ENCODE measurements around the gene BRD7.

The BRD7 gene

DNA sequence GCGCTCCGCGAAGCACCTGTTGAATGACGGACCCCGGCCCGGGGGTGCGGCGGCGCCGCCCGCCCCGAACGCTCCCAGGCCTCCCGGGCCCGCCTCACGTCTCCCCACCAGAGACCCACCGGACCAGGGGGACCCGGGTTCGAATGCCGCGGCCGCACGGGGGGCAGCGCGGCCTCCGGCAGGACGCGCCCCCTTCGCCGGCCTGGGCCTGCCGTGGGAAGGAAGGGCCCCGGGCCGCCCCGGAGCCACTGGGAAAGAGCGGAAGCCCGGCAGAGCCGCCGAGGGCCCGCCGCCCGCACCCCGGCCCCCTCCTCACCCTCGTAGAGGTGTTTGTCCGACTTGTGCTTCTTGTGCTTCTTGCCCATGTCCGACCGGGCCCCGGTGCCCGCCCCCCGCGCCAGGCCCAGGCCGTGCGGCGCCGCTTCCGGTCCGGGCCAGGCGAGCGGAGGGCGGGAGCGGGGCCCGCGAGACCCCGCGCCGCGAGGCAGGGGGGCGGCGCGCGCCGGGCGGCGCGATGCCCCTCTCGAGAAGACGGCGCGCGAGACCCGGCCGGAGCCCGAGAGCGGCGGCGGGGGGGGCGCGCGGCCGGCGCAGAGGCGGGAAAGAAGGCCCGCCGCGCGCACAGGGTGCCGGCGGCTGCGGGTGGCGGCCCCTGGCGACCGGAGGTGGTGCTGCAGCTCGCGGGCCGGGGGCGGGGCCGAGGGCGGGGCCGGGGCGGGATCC, at the start of gene BRD7:
Gene BRD7, minus strand, starts transcription at position 579 of the 723 bp plus-strand sequence. Its CDS starts 214 bp downstream, at position 365.
- peak; percentile 69 for DNase-seq (ENCODE audit: low read depth)

DNA sequence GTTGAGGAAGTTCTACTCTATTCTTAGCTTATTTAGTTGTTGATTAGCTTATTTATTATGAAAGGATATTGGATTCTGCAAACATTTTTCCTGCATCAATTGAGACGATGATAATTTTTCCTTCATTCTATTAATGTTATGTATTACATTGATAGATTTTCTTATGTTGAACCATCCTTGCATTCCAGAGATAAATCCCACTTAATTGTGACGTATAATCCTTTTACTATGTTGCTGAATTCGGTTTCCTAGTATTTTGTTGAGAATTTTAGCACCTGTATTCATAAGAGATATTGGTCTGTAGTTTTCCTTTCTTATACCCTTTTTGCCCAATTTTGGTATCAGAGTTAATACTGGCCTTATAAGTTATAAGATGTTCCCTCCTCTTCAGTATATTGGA, 47.6 kb upstream of the BRD7 start:
- no peak for DNase-seq (ENCODE audit: low read depth)

DNA sequence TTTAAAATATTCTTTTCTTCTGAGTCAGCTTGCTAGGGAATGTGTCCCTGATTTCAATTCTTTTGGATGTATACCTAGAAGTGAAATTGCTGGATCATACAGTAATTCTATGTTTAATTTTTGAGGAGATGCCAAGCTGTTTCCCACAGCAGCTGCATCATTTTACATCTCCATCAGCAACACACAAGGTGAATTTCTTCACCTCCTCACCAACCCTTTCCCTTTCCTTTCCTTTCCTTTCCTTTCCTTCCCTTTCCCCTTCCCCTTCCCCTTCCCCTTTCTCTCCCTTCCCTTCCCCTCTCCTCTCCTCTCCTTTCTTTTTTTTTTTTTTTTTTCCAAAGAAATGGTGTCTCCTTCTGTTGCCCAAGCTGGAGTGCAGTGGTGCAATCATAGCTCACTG, 45.4 kb upstream of the BRD7 start:
- DNase-seq (ENCODE audit: low read depth), result no peak

DNA sequence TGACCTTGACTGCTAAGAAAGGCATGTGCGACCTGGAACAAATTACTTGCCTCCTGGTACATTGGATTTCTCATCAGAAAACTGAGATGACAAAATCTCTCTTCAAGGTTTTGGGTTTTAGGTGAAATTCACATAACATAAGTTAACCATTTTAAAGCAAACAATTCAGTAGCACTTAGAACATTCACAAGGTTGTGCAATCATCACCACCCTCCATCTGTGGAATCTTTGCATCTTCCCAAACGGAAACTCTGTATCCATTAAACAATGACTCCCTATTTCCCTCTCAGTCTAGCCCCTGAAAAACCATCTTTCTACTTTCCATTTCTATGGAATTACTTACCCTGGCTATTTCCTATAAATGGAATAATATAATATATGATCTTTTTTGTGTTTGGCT, 42.2 kb upstream of the BRD7 start:
- DNase-seq (ENCODE audit: low read depth), result no peak

DNA sequence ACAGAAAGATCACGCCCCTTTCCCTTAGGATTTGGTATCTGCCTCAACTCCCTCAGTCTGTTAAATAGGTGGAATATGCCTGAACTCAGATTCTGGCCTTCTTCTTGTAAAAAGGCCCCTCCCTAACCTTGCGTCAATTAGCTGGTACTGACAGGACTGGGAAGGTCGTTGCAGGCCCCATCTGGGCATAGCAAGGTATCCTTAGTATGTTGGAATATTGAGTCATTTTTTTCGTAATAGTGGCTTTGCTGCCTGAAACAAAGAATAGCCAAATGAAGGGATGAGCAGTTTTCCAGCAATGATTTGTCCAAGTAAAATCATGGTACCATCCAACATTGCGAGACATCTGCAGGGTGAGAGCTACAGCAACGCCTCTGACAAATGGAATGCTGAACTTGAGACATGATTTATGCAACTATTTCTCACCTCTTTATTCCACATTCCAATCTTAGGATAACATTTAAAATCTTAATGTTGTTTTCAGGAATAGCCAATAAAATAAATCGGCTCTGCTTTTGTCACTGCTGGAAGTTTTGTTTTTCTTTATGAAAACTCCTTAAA, 39.3 kb upstream of the BRD7 start:
- no peak for DNase-seq (ENCODE audit: low read depth)

DNA sequence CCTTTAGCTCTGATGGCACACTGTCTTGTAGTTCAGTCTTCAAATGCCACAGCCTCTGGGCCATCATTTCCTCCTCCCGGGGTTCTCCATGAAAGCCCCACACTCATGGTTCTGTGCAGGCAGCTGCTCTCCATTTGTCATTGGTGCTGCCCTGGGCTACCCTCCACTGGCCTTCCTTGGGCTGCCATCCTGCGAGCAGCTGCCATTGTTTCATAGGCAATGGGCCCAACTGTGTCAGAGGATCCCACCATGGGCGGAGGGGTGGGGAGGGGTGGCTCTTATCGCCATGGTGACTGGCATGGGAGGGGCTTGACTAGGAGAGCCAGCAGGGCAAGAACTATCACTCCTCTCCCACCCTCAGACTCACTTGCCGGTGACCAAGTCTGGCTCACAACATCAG, 38.6 kb upstream of the BRD7 start:
- DNase-seq (ENCODE audit: low read depth), result no peak

DNA sequence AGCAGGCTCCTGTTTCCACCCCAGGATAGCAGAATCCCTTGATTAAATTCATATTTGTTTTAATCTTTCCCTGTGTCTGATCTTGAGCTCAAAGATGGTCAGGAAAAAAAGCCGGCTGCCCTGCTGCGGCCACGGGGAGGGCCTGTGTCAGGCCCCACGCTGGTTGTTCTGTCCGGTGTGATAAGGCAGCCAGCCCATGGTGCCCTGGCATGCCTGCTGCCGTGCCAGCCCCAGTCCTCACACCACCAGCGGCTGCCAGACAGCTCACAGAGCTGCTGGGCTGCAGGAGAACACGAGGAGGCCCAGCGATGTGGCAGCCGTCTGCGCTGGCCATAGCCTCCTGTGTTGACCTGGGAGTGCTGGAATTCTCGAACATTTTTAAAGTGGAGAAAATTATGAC, 34.7 kb upstream of the BRD7 start:
- no peak for DNase-seq (ENCODE audit: low read depth)

DNA sequence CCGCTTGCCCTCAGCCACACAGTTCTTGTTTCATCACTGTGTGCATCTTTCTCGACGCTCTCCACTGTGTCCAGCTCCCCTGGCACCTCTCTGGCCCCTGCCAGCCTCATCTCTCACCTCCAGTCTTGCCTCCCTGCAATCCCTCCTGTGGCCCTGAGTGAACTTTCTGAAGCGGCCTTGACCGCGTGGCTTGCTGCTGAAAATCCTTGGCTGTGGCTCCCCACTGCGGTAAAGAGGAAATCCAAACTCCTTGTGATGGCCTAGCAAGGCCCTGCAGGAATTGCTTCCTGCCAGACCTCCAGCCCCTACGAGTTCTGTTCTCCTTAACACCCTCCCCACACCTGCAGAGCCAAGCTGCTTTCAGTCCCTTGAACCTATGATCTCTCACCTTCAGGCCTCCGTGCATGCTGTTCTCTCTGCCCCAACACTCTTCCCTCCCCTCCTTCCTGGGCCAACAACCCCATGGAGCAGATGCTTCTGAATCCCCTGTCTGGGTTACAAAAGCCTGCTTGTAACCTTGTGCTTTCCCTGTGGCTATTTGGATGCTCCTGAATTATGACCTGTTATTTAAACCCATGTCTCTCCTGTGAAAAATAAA, 33.6 kb upstream of the BRD7 start:
- no peak for DNase-seq (ENCODE audit: low read depth)

DNA sequence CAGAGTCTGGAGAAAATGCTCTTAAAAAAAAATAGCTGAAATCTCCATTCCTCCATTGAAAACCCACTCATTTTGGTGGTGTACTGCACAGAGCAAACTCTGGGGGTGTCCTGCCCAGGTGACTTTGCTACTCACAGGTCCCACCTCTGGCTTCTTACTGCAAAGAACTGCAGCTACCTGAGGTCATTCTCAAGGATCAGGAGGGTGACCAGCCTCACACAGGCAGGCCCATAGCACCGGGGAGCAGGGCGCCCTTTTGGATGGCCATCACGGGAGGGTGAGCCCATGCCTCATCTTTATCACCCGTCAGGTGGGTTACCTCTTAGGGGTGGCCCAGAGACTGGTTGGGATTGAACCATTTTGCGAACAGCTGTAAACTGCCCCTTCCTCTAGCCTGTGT, 32.6 kb upstream of the BRD7 start:
- DNase-seq (ENCODE audit: low read depth), result no peak

DNA sequence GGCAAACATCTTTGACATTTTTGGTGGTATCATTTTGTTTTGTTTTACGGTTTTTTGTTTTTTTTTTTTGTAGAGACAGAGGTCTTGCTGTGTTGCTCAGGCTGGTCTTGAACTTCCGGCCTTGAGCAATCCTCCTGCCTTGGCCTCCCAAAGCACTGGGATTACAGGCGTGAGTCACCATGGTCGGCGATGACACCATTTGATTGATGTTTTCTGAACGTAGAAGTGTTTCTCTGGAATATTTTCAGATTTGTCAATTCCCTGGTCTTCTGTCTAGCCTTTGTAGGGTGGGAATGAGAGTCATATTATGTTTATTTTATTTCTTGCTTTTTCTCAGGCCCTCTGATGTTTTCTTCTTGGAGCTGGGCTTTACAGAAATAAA, 32.2 kb upstream of the BRD7 start:
- no peak for DNase-seq (ENCODE audit: low read depth)

DNA sequence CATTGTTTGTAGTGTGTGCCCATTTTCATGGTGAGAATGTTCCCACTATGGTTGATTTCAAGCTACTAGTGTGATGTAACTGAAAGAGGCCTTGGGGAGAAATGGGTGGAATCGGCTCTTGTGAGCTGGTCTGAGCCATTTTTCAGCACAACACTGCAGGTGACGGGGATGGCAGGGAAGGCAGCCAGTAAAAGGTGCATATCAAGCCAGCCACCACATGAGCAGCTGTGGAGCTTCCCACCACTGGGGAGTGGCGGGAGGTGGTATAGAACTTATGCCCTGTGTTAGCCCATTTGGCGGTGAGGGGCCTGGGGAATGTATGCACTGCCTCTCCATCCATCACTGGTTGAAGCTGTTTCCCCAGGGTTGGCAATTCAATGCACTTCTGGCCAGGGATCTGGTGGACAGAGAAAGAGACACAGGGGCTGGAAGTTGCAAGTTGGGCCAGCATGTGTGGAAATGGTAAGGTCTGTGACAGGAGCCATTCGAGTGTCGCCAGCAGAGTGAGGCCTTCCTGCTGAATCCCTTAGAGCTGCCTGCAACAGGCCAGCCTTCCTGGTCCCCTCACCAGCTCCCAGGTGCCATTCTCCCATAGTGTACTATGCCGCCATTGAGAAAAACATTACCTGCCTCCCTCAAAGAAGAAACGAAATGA, 31.7 kb upstream of the BRD7 start:
- DNase-seq (ENCODE audit: low read depth), result no peak

DNA sequence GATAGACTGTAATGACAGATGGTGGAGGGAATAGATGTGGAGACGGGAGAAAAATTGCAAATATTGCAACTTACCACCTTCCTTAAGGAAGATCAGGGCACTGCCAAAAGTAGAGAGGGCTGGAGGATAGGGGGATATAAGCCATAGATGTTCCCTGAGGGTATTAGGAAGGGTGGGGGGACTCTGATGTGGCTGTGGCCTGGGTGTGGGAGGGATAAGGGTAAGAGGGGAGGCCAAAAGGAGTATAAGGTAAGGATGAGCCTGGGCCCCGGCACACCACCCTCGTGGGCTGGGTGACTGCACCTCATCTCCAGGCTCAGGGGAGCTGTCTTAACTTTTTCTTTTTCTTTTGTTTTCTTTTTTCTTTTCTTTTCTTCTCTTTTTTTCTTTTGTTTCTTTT, 30.6 kb upstream of the BRD7 start:
- DNase-seq (ENCODE audit: low read depth), result no peak

DNA sequence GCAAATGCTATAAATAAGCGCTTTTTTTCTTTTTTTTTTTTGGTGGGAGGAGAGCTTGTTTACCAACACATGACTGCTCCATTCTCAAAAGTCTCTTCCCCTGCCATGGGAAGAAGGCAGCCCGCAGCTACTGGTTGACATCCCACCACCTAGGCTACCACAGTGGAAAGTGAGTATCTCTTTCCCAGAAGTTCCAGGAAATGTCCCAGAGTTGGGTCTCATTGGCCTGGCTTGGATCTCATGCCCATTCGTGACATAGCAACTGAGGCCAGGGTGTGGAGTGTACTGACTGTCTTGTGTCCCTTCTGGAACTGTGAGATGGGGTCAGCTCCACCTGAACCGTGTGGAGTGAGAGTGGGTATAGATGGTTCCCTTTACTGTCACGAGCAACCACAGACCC, 29.5 kb upstream of the BRD7 start:
- DNase-seq (ENCODE audit: low read depth), result no peak

DNA sequence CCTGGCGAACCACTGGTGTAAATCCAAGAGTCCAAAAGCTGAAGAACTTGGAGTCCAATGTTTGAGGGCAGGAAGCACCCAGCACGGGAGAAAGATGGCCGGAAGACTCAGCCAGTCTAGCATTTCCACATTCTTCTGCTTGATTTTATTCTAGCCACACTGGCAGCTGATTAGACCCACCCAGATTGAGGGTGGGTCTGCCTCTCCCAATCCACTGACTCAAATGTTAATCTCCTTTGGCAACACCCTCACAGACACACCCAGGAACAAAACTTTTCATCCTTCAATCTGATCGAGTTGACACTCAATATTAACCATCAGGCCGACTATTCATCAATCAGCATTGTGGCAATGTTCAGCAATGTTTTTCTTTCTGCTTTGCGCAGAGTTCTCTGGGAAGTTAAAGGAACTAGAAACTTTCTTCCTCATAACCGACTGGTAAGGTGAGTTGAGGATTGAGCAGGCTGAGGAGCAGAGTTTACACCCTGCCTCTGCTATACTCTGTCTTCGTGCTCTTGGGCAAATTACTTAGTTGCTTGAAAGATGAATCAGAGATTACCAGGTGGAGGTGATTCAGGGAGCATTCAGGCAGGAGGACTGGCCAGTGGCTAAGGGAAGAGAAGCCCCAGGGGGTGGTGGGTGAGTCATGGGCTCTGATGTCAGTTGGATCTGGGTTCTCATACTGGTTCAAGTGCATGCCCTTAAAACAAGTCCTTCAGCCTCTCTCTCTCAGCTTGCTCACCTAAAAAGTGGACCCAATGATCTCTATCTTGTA, 28.2 kb upstream of the BRD7 start:
- DNase-seq (ENCODE audit: low read depth), result no peak

DNA sequence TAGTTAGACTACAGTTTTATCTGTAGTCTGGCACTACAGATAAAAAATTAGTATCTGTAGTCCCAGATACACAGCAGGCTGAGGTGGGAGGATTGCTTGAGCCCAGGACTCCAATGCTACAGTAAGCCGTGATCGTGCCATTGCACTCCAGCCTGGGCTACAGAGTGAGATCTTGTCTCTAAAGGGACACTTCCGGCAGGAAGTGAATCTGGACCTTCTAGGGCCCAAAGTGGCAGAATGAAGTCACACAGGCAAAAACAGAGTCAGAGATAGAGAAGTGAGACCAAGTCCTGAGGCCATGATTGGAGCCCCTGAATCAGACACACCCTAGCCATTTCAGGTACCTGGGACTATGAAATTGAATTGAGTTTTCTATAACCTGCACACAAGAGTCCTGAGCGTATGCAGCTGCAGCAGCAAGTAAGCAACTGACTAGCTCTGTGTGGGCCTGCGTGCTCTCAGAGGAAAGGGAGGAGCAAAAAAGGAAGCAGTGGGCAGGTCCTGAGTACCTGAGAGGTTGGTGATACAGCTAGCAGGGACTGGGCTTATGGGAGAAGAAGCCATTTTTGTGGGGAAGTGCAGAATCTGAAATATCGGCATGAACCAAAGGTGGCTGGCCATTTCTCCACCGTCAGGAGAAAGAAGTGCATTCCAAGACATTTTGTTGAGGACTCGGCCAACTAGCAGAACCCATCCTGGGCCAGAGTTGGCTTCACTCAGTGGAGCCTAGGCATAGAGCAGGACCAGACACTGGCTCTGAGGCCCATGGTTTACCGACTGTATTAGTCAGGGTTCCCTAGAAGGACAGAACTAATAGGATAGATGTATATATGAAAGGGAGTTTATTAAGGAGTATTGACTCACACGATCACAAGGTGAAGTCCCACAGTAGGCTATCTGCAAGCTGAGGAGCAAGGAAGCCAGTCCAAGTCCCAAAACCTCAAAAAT, 27.2 kb upstream of the BRD7 start:
- no peak for DNase-seq (ENCODE audit: low read depth)

DNA sequence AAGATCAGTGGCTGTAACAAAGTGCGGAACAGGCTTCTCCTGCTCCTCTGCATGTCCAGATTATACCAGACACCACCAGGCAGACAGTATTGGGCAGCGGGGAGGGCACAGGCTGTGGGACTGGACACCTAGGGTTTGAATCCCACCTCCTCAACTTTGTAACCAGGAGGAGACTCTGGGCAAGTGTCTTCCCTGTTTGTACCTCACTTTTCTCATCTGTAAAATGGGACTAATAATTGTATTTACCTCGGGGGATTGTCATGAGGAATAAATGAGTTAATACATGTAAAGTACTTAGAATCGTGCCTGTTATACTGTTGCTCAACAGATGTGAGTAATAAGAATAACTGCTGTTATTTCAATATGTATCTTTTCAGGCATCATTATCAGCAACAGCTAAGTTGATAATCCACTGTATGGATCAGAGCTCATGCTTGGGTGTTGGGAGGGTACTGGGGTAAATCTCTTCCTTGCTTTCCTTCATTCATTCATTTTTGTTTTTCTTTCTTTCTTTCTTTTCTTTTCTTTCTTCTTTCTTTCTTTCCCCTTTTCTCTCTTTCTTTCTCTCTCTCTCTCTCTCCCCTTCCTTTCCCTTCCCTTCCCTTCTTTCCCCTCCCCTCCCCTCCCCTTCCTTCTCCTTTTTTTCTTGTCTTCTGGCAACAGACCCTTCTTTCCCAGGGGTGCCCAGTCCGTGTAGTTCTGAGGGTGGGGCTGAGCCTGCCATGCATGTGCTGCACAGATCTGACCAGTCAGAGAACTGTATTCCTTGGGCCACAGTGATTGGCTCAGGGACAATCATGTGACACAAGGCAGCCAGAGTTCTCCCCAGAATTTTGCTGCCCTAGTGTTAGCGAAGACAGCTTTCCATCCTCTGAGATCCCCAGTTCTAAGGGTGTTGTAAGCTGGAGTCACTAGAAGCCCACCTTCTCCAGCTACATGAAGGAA, 25.3 kb upstream of the BRD7 start:
- DNase-seq (ENCODE audit: low read depth), result no peak

DNA sequence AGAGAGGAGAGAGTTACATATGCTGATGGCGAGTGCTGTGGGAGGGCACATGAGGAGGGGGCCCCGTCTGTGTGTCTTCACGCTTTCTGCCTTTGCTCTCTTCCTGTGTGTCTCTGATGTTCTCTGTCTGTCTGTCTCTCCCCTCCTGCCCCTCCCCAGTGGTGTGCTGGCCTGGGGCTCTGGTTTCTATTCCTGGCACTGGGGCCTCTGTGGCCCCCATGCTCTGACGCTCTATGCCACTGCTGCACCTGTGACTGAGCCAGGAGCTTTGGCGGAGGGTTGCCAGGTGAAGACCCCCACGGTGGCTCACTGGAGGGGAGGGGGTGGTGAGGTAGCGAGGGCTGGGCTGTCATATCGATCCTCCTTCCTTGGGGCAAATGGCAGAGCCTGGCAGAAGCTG, 24.6 kb upstream of the BRD7 start:
- no peak for DNase-seq (ENCODE audit: low read depth)

DNA sequence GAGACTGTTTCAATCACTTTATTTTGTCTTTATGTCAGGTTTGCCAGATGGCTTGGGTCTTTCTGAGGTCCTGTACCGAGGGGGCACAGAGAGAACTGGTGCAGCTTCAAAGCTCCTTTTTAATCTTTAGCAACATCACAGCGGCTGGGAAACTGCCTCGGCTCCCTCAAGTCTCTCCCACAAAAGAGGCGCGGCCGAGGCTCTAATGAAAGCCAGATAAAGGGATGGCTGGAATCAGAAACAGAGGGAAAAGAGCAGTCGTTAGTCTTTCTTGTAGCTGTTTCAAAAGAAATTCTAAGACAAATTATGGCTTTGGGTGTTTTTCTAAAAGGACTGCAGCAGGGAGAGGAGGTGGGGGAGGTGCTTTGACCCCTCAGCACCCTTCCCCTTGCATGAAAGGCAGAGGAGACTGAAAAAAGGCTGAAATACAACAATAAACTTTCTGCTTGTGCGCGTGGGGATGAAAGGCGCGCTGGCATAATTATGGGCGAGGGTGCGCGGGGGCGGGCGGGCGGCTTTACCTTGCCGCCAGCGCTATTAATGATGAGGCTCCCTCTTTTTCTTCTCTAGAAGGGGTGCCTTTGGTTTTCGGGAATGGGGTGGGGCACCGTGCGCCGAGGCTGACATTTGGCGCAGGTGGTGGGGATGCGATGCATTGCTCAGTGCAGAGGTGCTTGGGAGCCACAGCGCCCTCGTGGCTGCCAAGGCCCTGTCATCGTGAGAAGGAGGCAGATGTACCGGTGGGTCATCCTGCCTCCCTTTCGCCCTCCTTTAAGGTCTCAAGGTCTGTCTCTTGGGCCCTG, 22.3 kb upstream of the BRD7 start:
- DNase-seq (ENCODE audit: low read depth), result no peak

DNA sequence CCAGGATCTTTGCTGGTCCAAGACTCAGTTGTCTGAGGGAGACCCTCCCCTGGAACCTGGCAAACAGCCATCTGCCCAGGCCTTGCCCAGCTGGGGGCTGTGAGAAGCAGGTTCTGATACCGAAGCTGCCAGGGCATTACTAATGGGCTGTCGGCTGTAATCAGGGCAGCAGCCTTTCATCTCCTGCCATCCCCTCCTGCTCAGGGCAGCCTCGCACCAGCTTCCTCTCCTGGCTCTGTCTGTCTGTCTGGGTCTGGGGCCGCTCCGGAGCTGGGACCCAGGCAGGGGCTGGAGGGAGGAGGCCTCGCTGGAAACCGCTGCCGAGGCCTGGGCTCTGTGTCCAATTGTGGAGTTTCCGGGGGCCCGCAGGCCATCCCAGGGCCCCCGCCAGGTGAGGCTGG, 21.6 kb upstream of the BRD7 start:
- DNase-seq (ENCODE audit: low read depth), result no peak

Measured in stimulated activated CD8-positive, alpha-beta memory T cell treated with anti-CD3 and anti-CD28 coated beads, Interleukin-12 subunit alpha, Interleukin-12 subunit beta, amount 100 ng/mL, for 4 hours (primary cell).